Ecto neural progenitor cell (in vitro differentiated cells): ENCODE measurements around the gene PPIP5K2.
"Not testable (repeated sequence)": the region's sequence is repeated elsewhere in the genome, so short reads cannot be mapped to it uniquely, and the experiment has no call there.

ENCODE experiments used
- DNase-seq: peaks from one replicate; pipeline ENCODE4 v3.0.0-alpha.2; 2018; ENCODE audit warnings: low spot score

Gene PPIP5K2

DNA sequence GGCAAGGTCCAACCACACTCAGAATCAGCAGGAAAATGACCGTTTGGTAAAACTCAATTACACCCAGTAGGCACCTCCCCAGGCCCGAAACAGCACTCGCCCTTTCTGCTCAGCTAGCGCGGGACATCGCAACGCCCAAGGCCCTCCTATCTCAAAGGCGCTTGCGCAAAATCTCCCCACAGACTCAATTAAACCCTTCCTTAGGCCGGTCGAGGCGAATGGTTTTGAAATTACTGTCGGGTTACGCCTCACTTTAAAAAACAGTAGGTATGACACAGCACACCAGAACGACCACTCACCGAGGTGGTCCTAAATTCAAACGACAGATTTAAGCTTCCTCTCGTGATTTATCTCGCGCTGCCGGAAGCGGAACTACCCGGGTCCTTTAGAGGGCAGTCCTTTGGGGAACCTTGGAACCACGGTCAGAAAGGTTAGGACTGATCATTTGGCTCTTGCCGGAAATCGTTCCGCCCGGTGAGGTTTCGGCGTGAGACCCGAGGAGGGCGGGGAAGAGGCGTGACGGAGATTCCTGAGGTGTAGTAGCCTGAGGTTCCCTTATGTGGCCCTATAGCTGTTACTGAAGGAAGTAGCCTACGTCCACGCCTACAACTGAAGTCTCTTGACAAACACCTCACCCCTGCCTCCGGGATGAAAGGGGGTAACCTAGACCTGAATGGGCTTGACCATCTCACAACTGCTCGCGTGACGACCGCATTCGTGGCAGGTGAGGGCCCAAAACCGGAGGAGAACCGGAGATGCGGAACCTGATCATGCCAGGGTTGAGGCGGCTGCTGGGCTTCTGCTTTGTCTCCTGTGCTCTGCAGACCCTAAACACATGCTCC lies at the start of gene PPIP5K2, which contains the start of gene GIN1:
Gene PPIP5K2 (plus strand): TSS at position 537 of the 842 bp plus-strand sequence. CDS start 9,289 bp downstream, outside the sequence.
Gene GIN1 (minus strand): TSS at position 374 of the 842 bp plus-strand sequence. CDS start 11,431 bp downstream, outside the sequence.
- peak; percentile 96 for DNase-seq

DNA sequence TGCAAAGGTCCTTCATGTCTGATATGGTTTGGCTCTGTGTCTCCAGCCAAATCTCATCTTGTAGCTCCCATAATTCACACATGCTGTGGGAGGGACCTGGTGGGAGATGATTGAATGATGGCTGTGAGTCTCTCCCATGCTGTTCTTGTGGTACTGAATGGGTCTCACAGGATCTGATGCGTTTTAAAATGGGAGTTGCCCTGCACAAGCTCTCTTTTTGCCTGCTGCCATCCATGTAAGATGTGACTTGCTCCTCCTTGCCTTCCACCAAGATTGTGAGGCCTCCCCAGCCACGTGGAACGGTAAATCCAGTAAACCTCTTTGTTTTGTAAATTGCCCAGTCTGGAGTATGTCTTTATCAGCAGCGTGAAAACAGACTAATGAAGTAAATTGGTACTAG lies 46.6 kb upstream of the PPIP5K2 start:
- DNase-seq: not testable (repeated sequence)

DNA sequence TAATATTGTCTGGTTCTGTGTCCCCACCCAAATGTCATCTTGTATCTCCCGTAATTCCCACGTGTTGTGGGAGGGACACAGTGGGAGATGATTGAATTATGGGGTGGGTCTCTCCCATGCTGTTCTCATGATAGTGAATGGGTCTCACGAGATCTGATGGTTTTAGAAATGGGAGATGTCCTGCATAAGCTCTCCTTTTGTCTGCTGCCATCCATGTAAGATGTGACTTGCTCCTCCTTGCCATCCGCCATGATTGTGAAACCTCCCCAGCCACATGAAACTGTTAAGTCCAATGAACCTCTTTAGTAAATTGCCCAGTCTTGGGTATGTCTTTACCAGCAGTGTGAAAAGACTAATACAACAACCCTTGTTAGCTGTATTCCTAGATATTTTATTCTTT lies 44.7 kb upstream of the PPIP5K2 start:
- no peak for DNase-seq

DNA sequence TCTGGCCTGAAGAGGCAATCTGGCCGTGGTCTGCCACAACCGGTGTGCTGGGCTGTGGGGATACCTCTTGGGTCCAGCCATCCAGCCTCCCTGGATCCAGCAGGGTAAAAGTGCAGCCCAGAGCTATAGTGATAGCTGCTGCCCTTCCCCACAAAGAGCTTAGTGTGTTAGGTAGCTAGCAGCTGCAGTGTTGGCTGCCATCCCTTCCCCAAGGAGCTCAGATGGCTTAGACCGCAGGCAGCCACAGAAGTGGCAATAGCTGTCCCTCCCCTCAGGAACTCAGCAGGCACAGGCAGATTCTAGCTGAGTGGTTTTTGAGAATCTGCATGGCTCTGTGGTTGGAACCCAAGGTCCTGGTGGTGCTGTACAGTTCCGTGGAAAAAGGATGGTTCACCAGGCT lies 40.3 kb upstream of the PPIP5K2 start:
- DNase-seq: no peak

DNA sequence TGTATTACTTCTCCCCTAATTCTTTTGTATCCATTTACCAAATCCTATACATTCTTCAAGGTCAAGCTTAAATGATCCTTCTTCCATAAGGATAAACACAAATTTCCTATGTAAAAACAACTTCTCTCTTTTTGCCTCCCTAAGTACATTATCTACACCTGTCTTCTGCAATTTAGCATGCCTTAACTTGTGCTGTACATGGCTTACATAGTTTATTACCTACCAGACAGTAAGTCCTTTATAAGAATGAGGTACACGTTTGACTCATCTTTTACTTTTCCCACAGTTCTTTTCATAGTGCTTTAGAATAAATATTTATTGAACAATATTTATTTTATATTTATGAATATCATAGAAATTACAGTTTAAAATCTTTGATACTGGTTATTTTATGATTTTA lies 33.6 kb upstream of the PPIP5K2 start:
- no peak for DNase-seq

DNA sequence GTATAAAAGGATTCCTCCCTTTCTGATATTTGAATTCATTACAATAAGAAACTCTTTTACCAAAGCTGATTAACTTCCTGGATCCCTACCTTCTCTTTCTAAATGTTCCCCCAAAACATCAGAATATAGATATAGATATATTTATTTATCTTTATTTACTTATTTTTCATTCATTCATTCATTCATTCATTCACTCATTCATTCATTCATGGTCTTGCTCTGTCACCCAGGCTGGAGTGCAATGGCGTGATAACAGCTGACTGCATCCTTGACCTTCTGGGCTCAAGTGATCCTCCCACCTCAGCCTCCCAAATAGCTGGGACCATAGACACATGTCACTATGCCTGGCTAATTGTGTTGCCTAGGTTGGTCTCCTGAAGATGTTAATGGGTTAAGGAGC lies 30.8 kb upstream of the PPIP5K2 start:
- no peak for DNase-seq

DNA sequence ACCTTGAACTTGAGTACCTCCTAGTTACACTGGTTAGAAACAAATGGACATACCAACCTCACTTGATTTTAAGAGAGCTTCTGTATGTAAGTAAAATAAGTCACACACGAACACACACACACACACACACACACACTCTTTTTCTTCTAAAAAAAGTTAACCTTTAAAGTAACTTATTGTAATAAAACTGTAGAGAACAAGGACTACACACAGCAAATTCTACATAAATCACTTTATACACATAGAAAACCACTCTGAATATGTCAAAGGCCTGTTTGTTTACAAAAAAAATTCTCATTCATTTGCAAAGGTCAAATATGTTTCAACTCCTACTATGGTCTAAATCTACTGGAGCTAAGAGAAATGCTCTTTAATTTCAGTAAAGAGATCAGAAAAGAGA lies 29.3 kb upstream of the PPIP5K2 start:
- no peak for DNase-seq

DNA sequence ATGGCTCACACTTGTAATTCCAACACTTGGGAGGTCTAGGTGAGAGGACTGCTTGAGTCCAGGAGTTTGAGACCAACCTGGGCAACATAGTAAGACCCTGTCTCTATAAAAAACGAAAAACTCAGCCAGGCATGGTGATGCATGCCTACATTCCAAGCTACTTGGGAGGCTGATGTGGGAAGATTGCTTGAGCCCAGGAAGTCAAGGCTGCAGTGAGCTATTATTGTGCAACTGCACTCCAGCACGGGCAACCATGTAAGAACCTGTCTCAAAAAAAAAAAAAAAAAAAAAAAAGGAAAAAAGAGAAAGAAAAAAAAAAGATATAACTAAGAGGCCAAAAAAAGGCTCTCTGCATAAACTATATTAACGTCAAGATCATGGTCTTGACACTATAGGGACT lies 27.4 kb upstream of the PPIP5K2 start:
- DNase-seq: no peak

DNA sequence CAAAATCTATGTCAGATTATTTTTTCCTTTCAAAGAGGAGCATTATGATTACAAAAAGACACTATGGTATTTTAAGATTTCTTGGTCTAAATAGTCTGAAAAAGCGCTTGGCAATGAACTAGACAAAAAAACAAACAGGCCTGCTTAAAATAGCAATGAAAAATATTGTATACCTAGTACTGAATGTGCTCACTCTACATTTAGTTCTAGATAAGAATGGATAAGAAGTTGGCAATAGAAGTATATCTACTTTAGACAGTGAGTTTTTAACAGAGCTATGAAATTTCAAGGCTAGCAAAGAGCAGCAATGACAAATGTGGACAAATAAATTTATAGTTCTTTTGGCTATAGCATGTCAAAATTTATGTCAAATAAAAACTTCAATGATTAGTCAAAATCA lies 26.4 kb upstream of the PPIP5K2 start:
- no peak for DNase-seq

DNA sequence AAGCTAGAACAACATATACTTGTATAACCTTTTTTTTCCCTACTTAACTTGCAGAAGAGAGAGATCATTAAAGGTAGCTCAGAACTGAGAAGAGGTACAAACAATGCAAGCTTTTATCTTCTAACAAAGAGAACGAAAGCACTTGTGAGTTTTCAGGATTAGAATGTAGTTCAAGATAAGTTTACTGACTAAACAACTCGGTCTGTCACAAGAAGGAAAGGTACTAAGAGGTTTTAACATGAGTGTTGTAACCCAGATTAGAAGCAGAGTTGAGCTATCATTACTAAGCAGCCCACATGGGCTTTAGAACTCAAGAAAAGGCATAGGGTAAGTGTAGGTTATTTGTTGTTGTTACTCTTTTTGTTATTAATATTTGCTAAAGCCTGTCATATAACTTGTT lies 25.4 kb upstream of the PPIP5K2 start:
- no peak for DNase-seq

DNA sequence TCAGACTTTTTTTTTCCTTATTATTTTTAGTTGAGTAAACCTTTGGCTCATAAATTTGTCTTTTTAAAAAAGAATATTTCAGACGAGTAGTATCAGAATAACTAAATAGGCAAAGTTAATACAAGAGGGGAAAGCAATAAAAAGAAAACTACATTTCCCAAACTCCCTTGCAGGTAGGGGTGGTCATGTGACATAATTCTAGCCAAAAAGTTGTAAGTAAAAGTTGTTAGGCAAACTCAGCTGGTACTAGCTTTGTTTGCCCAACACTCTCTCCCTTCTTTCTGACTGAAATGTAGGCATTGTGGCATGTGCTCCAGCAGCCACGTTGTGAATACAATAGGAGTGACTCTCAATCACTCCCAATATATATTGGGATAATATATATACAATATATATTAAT lies 21.1 kb upstream of the PPIP5K2 start:
- DNase-seq: no peak

DNA sequence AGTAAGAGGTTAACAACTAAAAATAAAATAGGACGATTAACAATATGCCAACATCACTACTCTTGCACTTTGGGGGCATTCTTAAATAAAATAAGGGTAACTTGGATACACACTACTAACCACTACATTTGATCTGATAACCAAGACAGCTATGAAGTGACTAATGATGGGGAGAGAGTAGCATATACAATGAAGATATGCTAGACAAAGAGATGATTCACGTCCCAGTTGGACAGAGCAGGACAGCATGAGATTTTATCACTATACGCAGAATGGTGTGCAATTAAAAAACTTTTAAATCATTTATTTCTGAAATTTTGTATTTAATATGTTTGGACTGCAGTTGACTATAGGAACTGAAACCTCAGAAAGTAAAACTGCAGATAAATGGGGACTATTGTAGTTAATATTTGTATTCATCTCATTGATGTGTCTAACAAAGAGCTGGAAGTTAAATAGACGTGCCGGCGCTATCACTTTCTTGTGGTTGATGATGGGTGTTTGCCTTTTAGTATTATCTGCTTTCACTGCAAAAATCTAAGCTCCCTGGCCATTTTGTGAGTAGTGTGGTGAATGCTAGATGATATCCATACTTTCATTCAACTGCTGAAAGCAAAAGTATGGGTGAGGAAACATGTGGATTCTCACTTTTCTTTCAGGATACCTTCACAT lies 18.9 kb upstream of the PPIP5K2 start:
- DNase-seq: no peak

DNA sequence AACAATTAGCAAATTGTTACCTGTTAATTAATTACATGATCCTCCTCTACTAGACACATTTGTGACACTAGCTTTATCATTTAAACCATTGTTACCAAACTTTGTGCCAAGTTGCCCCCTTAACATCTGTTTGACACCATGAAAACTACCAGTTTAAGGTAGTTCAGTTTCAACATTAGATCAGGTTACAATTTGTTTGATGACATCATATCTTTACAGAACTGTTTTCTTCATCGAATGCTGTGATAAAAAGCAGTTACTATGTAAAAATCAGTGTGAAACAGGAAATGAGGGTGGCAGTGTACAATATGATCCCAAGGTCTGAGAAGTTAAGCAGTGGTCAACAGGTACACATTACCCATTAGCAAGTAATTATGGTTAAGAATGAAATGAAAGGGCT lies 17.9 kb upstream of the PPIP5K2 start:
- no peak for DNase-seq

DNA sequence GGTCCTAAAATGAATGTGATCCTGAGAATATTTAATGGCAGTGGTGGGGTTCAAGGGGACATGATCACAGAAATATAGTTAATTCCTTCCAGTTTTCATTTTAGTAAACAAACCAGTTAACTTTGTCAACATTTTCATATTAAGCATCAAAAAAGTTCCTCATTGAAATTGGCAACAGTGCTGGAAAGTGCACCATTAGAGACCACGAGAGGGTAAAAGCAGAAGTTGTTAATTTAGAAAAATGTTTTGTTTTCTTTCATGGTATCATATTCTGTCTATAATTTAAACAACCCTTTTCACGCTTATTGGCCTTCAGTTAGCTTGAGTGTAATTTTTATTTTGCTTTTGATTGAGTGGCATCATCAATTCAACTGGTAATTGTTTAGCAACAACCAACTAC lies 12.0 kb upstream of the PPIP5K2 start:
- no peak for DNase-seq

DNA sequence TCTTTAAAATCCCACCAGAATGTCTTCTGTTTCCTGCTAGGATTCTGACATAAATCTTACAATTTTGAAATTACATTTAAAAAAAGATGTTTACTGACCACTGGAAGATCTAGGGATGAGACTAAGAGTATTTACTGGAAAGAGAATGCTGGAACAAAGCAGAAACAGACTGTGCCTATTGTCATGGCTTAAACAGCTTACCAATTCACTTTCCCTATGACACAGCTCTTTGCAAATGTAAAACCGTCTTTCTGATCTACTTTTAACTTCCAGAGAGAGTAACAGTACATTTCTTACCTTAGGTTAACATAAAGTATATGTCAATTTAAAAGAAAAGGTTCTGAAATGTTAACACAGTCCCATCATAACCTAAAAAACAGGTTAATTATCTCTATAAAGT lies 10.8 kb upstream of the PPIP5K2 start:
- DNase-seq: no peak

DNA sequence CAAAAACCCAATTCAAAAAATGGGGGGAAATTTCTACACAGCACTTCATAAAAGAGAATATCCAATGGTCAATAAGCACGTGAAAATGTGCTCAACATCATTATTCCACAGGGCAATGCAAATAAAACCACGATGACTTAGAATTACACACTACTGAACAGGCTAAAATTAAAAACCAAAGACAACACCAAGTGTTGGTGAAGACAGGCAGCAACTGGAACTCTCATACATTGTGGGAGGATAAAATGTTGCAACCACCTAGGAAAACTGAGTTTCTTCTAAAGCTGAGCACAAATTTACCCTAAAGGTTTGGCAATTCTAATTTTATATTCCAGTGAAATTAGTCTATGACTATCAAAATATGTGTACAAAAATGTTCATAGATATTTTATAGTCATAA lies 9.7 kb upstream of the PPIP5K2 start:
- no peak for DNase-seq

DNA sequence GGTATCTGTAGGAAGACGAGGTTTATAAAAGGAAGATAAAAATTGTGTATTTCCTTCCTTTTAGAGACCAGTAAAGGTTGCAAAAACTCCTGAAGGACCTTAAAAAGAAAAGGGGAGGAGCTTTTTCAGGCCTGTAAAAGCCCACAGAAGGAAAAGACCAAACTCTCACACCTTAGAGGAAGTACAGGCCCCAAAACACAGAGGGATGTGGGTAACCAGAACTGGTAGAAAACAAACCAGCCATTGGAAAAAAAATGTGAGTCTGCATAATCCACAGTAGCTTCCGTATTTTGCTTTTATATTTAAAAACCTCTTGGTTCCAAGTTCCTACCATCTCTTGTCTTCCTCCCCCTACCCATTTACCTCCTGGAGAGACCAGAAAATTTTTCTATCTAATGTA lies 8.6 kb upstream of the PPIP5K2 start:
- no peak for DNase-seq

DNA sequence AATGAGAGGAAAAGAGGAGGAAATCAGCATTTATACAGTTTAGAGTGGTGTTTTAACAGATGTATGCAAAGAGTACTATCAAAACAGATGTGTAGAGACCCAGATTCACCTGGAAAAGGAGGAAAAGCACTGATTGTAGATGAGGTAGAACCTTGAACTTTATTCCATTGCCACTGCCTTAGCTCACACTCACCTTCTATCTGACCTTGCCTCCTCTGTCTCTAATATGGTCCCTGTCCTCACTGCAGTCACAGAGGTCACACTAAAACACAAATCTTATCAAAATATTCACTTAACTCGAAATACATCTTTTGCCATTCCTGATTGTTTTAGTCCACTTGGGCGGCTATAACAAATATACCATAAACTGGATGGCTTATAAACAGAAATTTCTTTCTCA lies 7.2 kb upstream of the PPIP5K2 start:
- no peak for DNase-seq

DNA sequence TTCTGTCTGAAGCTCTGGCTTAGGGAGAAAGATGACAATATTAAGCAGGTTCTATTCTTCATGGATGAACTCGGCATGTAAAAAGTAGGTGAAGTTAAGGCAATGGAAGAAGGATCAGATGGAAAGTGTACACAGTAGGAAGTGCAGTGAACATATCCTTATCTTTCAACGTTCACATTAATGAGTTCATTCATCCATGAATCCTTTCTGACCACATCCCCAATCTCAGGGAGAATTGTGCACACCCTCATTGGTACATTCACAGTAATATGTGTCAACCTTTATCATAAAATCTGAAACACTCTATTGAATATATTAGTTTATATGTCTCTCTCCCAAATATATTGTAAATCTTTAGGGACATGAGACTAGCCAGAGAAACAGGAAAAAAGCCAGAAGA lies 5.7 kb upstream of the PPIP5K2 start:
- no peak for DNase-seq

DNA sequence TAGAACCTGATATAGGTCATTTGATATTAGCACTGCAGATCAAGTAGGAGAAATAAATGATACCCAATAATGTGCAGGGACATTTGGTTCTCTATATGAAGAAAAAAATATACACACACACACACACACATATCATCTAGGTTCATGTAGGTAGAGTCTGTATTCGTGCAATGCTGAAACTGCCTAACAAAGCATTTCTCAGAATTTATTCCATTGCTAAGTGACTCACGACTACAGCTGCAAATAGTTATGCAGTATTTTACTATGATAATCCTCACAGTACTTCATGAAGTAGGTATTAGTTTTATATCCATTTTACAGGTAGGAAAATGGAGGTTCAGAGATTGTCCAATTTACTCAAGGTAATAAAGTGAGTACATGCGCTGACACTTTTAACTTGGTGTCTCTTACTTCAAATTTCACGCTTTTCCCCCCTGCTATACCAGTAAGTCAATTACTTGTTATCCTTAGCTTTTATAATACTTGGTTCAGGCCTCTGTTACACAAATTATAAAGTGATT lies 2.6 kb upstream of the PPIP5K2 start:
- DNase-seq: no peak

DNA sequence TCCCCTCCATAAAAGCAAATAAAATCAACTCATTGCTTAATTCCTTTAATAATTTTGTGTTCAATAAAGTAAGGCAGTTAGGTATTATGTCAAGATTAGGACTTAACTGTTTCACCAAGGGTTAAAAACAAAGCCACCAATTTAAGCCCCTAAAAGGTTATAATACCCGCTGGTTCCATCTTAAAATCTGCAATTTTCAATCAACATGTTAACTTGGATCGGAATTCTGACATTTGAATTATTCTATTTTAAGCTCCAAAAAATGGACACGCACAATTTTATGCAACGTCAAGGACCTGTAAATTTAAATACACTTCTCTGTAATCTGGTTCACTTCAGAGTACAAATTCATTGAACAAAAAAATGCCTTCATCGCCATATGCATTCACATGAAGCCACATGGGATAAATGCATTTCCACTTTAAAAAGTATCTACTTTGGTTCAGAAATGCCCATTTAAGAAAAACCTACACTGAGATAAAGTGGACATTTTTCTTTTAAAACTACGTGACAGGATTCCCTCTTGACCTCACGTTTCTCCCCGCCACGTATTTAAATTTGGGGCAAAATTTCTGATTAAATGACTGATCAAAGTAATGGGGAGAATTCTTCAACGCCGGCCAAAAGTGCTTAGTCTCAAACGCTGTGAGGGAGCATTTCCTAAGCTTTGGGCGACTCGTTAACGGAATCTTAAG lies 884 bp upstream of the PPIP5K2 start:
- DNase-seq: no peak

DNA sequence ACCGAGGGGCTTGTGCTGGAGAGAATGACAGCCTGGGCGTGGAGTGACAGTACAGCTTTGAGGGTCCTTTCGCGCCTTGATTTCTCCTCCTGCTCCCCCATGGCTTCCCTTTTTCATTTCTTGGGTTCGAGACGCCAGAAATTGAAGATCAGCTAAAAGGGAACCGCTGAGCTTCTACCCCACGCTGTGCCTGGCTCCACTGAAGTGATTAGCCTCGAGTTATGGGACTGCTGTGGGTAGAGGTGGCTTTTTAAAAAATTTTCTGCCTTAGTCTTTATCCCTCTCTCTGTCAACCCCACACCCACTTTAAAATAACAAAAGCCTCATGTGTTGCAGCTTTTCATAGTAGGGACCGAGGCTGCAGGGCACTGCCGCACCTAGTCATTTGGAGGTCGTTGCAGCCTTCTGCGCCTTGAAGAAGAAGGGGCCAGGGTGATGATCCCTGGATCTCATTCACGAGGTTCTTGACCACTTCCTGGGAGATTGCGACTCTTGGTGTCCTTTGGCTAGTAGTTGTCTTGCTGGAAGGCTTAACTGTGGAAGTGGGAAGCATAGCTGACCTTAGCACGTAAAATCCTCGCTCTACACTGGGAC lies 603 bp downstream of the PPIP5K2 start:
- DNase-seq: peak; percentile 47
